HG03565 (cell line): ENCODE measurements around the gene ARL16.

Experiments used
- ATAC-seq: cut with Tn5 transposase; IDR thresholded peaks from one replicate; pipeline ENCODE4 v1.9.1; 2021; ENCODE audit warnings: mild to moderate bottlenecking, moderate library complexity; ENCODE audit not compliant: unreplicated experiment

ARL16 gene

GRCh38 chr17:81647640-81648012 is 36.0 kb downstream of the ARL16 start:
- ATAC-seq, result no peak

GRCh38 chr17:81646869-81647600 is 36.6 kb downstream of the ARL16 start:
- no peak for ATAC-seq

- no peak for ATAC-seq
Measured at GRCh38 chr17:81644976-81645952, 38.3 kb downstream of the ARL16 start.

- no peak for ATAC-seq
Measured at GRCh38 chr17:81644496-81644895, 39.1 kb downstream of the ARL16 start.

- no peak for ATAC-seq
Measured at GRCh38 chr17:81641825-81642489, 41.6 kb downstream of the ARL16 start.

GRCh38 chr17:81640011-81640410 is 43.6 kb downstream of the ARL16 start:
- no peak for ATAC-seq

- ATAC-seq, result no peak
Measured at GRCh38 chr17:81638683-81639082, 44.9 kb downstream of the ARL16 start.

GRCh38 chr17:81636505-81637288 is 46.9 kb downstream of the ARL16 start, which contains the start of the genes NPLOC4 and TSPAN10:
Gene NPLOC4, minus strand, starts transcription at chr17:81637112. Its CDS starts 182 bp downstream, at chr17:81636930.
Gene TSPAN10, plus strand, starts transcription at chr17:81637196. Its CDS starts 5,217 bp downstream, at chr17:81642413.
- peak; percentile 83 for ATAC-seq

GRCh38 chr17:81635973-81636504 is 47.6 kb downstream of the ARL16 start:
- ATAC-seq, result no peak

GRCh38 chr17:81635431-81635830 is 48.2 kb downstream of the ARL16 start:
- ATAC-seq, result no peak

- no peak for ATAC-seq
Measured at GRCh38 chr17:81631482-81631881, 52.1 kb downstream of the ARL16 start.
